NCI-H82 treated with DMSO at 0.1 percent for 48 hours (cell line): ENCODE results near the gene TMEM50B.
A peak's percentile ranks its signal among the peaks of the same experiment; 100 is the strongest.
"Not testable (repeated sequence)": the region's sequence is repeated elsewhere in the genome, so short reads cannot be mapped to it uniquely, and the experiment has no call there.

Source experiments
- DNase-seq: peaks from one replicate; lab custom pipeline; 2025; ENCODE audit not compliant: unreplicated experiment; lab: John Stamatoyannopoulos, UW

The TMEM50B gene

GRCh38 chr21:33479679-33480480 is at the start of gene TMEM50B:
TSS of gene TMEM50B (minus strand) at chr21:33479974. CDS start at chr21:33468885, 11,089 bp downstream.
- DNase-seq: peak; percentile 88

DNA sequence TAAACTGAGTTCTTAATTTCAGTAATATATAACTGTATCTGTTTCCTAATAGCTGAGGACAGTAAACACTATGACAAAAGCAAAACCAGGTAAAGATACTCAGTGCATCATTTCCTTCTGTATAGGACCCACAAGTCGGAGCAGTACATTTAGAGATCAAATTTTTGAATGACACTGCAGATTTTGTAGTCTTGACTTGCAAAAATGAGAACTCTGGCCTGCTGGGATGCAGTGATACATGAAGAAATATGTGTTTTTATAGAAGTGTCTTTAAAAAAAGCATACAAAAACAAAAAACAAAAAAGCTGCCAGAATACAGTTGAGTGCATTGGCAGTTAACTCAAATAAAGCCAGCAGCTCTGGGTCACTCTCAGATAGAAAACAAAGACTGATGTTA is 43.2 kb upstream of the TMEM50B start:
- DNase-seq: no peak

GRCh38 chr21:33522297-33522952 is 42.7 kb upstream of the TMEM50B start:
- DNase-seq: peak; percentile 51

GRCh38 chr21:33518899-33519298 is 39.1 kb upstream of the TMEM50B start:
- no peak for DNase-seq

DNA sequence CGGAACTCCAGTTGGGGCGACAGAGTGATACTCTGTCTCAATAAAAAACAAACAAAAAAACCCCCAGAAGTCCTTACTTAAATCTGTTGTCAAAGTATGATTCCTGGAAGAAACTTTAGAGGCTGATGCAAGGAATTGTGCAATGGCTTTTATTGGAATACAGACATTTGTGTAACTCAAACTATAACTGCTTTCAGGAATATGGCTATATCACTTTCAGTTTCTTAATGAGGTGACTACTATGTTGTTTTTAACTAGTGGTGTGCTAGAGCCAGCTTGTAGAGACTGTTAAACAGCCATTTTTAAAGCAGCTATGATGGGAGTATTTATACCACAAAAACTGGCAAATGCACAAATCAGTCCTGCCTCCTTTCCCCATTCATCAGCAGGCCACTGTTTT is 34.5 kb upstream of the TMEM50B start:
- no peak for DNase-seq

- DNase-seq: no peak
Observed at GRCh38 chr21:33512481-33512880, 32.7 kb upstream of the TMEM50B start.

DNA sequence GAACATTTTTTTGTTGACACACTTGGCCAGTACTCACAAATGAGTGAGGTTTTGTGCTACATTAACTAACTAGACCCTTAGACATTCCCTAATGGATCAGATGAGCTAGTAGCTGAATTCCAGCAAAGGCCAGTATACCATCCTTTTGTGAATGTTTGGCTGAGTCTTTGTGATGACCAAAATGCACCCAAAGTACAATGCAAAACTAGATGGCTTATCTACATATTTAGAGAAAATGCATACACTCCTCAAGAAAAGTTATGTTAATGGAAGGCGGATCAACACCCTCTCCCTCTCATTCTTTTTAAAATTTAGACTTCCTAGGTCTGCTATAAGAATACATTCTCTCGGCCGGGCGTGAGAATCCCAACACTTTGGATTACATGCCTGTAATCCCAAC is 31.9 kb upstream of the TMEM50B start:
- DNase-seq: no peak

- DNase-seq: no peak
Observed at GRCh38 chr21:33510826-33511225, 31.1 kb upstream of the TMEM50B start.

- DNase-seq: not testable (repeated sequence)
Observed at GRCh38 chr21:33507003-33507402, 27.2 kb upstream of the TMEM50B start.

DNA sequence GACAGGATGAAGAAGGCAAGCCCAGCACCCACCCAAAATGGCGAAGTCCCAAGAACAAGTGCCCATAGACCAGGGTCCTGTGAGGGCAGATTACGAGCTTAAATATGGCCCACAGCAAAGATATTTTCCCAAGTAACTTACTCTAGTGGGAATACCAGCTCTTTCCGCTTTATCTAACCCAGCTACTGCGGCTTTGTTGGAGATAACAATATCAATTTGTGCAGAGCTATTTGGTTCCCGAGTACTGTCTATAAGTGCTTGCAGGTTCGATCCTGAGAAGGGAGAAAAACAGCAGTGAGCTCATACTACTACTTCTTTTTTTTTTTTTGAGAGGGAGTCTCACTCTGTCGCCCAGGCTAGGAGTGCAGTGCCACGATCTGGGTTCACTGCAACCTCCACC is 26.1 kb upstream of the TMEM50B start:
- DNase-seq: no peak

GRCh38 chr21:33496345-33496744 is 16.6 kb upstream of the TMEM50B start:
- DNase-seq: no peak

- DNase-seq: peak; percentile 54
Observed at GRCh38 chr21:33495743-33496142, 16.0 kb upstream of the TMEM50B start.

DNA sequence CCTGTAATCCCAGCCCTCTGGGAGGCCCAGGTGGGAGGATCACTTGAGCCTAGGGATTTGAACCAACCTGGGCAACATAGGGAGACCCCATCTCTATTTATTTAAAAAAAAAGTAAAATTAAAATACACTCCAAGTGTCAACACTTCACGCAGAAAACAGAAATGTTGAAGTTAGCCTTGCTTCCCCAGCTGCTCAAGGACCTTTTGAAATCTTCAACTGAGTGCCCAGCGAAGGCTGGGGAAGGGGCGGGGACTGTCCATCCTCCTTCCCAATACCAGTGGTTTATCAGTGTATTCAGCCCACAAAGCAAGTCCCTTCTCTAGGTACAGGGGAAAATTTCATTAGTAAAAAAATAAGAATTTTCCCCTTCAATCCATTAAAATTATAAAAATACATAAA is 14.0 kb upstream of the TMEM50B start:
- no peak for DNase-seq

GRCh38 chr21:33492571-33492970 is 12.8 kb upstream of the TMEM50B start:
- no peak for DNase-seq

DNA sequence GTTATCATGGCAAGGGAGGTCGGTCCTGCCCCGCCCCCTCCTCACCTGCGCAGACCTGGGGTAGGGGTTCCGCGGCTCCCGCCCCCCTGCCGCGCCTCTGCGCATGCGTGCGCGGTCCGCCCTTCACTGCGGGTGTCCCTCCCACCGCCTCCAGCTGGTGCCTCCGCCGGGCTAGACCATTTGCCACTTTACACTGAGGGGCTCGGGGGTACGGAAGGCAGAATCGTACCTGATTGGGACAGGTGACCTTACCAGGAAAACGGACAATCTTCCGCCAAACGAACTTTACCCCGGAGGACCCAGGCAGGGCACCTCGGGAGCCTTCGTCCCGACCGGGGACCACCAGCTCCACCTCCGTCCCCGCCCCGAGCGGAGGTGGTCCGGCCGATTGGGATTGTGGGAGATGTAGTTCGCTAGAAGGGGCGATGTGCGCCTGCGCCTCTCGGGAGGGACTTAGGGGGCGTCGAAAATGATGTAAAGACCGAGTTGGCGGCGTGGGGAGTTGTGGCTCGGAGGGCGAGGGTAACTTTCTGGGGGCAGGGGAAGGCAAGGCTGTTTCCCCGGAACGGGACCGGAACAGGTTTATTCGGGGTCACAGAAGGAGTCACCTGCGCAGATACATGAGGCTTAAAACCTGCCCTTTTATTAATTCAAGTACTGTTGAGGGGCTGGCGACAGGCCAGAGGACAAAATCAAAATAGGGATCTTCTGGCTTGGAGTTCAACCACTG is 11.8 kb upstream of the TMEM50B start, which contains the start of gene DNAJC28:
TSS of gene DNAJC28 (minus strand) at position 344 of the 730 bp plus-strand sequence. CDS start 2,323 bp downstream, outside the sequence.
- peak; percentile 91 for DNase-seq

- DNase-seq: no peak
Observed at GRCh38 chr21:33490991-33491372, 11.2 kb upstream of the TMEM50B start.

DNA sequence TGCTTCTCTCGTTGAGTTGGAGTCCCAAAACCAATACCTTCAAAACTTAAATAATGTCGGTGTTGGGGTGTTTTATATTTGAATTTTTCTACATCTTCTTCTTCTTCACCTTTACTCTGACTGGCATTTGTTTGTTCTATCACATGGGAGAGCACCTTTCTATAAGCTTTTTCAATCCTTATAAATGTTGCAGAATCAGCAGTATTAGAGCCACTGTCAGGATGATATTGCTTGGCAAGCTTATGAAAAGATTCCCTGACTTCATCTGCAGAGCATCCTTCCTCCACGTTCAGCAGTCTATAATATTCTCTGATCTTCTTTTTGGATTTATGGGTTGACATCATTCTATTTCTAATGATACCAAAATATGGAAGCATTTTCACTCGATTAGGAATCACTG is 9.2 kb upstream of the TMEM50B start:
- DNase-seq: no peak

DNA sequence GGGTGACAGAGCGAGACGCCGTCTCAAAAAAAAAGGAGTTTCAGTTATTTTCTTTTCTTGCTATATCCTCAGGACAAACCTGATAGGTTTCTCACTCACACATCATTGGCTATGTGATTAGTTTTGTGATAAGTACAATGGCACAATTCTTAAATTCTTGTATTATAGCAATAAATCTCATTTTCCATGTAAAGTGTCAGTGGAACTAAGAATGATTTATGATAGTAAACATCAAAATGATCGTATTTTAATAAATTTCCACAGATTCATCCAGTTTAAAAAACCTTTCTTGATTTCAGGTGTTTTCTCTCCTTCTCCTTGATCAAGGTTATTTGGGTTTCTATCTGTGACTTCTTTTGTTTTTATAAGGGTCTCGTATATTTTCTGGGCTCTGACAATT is 8.2 kb upstream of the TMEM50B start:
- no peak for DNase-seq

DNA sequence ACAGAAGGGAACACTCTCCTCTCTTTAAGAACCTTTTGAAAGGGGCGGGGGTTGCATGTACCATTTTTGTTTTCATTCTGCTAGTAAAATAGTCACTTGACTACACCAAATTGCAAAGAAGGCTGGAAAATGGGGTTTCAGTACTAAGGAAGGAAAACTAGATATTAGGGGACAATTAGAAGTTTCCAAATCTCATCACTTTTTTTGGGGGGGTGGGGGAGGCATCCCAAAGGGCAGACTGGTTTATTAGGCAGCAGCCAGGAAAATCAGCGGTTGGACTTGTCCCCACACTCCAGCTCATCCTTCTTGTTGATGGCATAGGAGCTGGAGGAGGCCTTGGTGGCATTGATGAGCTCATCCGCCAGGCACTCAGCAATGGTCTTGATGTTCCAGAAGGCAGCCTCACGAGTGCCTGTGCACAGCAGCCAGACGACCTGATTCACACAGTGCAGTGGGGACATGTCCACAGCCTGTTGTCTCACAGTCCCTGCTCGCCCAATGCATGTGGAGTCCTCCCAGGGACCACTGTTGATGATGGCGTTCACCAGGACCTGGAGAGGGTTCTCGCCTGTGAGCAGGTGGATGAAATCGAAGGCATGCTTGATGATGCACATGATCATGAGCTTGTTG is 1.7 kb upstream of the TMEM50B start:
- DNase-seq: no peak

DNA sequence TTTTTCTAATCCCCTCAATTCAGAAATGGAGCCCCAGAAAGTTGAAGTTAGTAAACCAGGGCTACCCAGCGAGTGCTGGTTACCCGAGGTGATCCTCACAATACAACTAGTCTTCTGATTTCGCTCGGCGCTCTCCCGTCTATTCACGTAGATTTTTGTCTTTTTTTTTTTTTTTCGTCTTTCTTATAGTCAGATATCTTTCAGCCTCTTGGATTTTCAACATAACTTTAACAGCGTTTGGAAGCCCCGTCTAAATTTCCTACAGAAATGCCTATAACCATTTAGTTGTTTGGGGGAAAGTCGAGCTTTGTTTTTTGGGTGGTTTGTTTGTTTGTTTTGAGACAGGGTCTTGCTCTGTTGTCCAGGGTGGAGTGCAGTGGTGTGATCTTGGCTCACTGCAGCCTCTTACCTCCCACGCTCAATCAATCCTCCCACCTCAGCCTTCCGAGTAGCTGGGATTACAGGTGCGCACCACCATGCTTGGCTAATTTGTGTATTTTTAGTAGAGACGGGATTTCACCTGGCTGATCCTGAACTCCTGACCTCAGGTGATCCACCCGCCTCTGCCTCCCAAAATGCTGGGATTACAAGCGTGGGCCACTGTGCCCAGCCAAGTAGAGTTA is 818 bp upstream of the TMEM50B start:
- no peak for DNase-seq
